ENCODE measurements around the gene KCNQ5. TPM values are rescaled to one million over a fixed set of nuclear protein-coding genes. Genes with fewer than 3 reads are reported as not detected.

The KCNQ5 gene
- total RNA-seq, 6 experiments from 2014 or later, result 16.3 to 35.5 (median 20.2) TPM

- no peak overlapping the region for H3K4me3 Mint-ChIP-seq
- H3K36me3 Mint-ChIP-seq (ENCODE audit: low read depth), result peaks cover 53% of the 10 kb centered on the region
Observed at GRCh38 chr6:73043446-73043845, 421.6 kb downstream of the KCNQ5 start.

GRCh38 chr6:73045609-73046008 lies 423.7 kb downstream of the KCNQ5 start:
- TF ChIP-seq, protein P1, sequence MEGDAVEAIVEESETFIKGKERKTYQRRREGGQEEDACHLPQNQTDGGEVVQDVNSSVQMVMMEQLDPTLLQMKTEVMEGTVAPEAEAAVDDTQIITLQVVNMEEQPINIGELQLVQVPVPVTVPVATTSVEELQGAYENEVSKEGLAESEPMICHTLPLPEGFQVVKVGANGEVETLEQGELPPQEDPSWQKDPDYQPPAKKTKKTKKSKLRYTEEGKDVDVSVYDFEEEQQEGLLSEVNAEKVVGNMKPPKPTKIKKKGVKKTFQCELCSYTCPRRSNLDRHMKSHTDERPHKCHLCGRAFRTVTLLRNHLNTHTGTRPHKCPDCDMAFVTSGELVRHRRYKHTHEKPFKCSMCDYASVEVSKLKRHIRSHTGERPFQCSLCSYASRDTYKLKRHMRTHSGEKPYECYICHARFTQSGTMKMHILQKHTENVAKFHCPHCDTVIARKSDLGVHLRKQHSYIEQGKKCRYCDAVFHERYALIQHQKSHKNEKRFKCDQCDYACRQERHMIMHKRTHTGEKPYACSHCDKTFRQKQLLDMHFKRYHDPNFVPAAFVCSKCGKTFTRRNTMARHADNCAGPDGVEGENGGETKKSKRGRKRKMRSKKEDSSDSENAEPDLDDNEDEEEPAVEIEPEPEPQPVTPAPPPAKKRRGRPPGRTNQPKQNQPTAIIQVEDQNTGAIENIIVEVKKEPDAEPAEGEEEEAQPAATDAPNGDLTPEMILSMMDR (IDR thresholded peaks at IDR 0.05), result no peak
- Mint-ChIP-seq H3K27ac (no peak overlapping the region), H3K4me1 (ENCODE audit: low read depth) (peaks cover 31% of the 10 kb centered on the region), H3K4me3 (no peak overlapping the region), H3K9me3 (no peaks in the 10 kb centered on the region), H3K36me3 (ENCODE audit: low read depth) (peaks cover 32% of the 10 kb centered on the region), H3K27me3 (ENCODE audit: insufficient read depth) (no peaks in the 10 kb centered on the region)
- DNase-seq, result no peak

More at GRCh38 chr6:73043446-73043845, 421.6 kb downstream of the KCNQ5 start:
- Mint-ChIP-seq H3K4me1 (ENCODE audit: low read depth) (peaks cover 31% of the 10 kb centered on the region), H3K27ac (no peak overlapping the region), H3K27me3 (ENCODE audit: insufficient read depth) (no peaks in the 10 kb centered on the region), H3K9me3 (peaks cover 16% of the 10 kb centered on the region)
- DNase-seq, result no peak
- TF ChIP-seq, protein P1 (IDR thresholded peaks at IDR 0.05), result no peak

DNA sequence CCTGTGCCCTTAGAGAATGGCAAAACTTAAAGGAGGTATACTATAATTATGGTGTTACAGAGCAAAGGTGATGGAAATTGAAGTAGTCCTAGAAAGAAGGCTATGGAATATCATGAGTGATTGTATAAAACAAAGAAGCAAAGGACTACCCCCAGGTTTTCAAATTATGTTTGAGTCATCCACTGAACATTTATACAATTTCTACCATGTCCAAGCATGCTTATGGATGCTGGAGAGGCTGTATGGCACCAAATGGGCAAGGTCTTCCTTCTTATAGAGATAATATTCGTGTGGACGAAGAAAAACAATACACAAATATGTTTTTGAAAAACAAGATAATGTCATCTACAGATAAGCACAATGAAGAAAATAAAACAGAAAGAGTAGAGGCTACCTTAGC lies 425.9 kb downstream of the KCNQ5 start:
- H3K27me3 Mint-ChIP-seq (ENCODE audit: insufficient read depth), result no peaks in the 10 kb centered on the region
- no peak for DNase-seq
- H3K4me1 Mint-ChIP-seq (ENCODE audit: low read depth), result peaks cover 21% of the 10 kb centered on the region
- TF ChIP-seq, protein P1 (IDR thresholded peaks at IDR 0.05), result no peak
- no peak overlapping the region for H3K4me3 Mint-ChIP-seq
- H3K36me3 Mint-ChIP-seq (ENCODE audit: low read depth), result peaks cover 18% of the 10 kb centered on the region
- no peak overlapping the region for H3K27ac Mint-ChIP-seq
- no peaks in the 10 kb centered on the region for H3K9me3 Mint-ChIP-seq

DNA sequence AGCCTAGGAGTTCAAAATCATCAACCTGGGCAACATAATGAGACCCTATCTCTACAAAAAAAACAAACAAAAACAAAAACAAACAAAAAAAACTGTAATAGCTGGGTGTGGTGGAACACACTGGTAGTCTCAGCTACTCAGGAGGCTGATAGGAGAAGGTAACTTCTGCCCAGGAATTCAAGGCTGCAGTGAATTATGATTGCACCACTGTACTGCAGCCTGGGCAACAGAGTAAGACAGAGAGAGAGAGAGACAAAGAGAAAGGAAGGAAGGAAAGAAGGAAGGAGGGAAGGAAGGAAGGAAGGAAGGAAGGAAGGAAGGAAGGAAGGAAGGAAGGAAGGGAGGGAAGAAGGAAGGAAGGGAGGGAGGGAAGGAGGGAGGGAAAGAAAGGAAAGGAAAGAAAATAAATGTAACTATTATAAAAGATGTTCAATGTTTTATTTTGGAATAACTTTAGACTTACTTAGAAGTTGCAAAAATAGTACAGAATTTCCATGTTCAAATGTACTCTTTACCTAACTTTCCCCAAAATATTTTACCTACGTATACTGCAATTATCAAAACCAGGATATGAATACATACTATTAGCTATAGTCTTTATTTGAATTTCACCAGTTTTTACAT lies 428.2 kb downstream of the KCNQ5 start:
- Mint-ChIP-seq H3K27ac (no peak overlapping the region), H3K4me3 (no peak overlapping the region), H3K9me3 (no peaks in the 10 kb centered on the region), H3K27me3 (ENCODE audit: insufficient read depth) (no peaks in the 10 kb centered on the region), H3K36me3 (ENCODE audit: low read depth) (peaks cover 5% of the 10 kb centered on the region; the same call in 1 of the 2 replicates), H3K4me1 (ENCODE audit: low read depth) (peaks cover 7% of the 10 kb centered on the region)
- DNase-seq, result no peak
- TF ChIP-seq, protein P1 (IDR thresholded peaks at IDR 0.05), result no peak

DNA sequence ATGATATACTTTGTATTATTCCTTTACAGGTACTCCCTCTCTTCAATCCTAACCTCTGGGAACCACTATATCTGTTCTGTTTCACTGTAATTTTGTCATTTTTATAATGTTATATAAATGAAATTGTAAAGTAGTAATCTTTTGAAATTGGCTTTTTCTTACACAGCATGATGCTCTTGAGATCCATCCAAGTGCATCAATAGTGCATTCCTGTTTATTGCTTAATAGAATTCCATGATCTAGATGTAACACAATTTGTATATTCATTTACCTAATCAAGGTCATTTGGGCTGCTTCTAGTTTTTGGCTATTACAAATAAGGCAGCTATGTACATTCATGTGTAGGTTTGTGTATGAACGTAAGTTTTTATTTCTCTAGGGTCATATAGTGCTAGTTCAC lies 428.8 kb downstream of the KCNQ5 start:
- Mint-ChIP-seq H3K9me3 (no peaks in the 10 kb centered on the region), H3K4me1 (ENCODE audit: low read depth) (peaks cover under 1% of the 10 kb centered on the region; the same call in 1 of the 2 replicates), H3K27me3 (ENCODE audit: insufficient read depth) (no peaks in the 10 kb centered on the region), H3K27ac (no peak overlapping the region), H3K36me3 (ENCODE audit: low read depth) (0 out of 2 replicates have a peak, but pooled peaks cover under 1% of the 10 kb centered on the region), H3K4me3 (no peak overlapping the region)
- TF ChIP-seq, protein P1 (IDR thresholded peaks at IDR 0.05), result no peak
- DNase-seq, result no peak

Data from HFFc6 (cell line).